H1 (cell line): ENCODE measurements around the gene WNT1. TPM values are rescaled to one million over a fixed set of nuclear protein-coding genes. Genes with fewer than 3 reads are reported as not detected.

Experiments
- CTCF ChIA-PET: fragments of 300-600 bp; sonication (Branson Sonifier 250); formaldehyde crosslinking; loops from one replicate; lab custom pipeline; 2021; ENCODE audit not compliant: partially characterized antibody; lab: Charles Lee
- POLR2A ChIA-PET: fragments of 300-600 bp; sonication (Branson Sonifier 250); formaldehyde crosslinking; loops from one replicate; lab custom pipeline; 2021; ENCODE audit warnings: inconsistent platforms; ENCODE audit not compliant: partially characterized antibody; lab: Charles Lee
- DNase-seq, 2 experiments: peaks; one replicate each; pipeline versions ENCODE4 v3.0.0 to v3.0.0-alpha.2; 2010 to 2022; ENCODE audit warnings: low spot score in 2 of 2, low read depth in 1 of 2, mixed read lengths in 1 of 2
- FAIRE-seq: peaks from 2 replicates; lab custom pipeline; 2011; peaks lifted over from hg19 to GRCh38; lab: Jason Lieb, UNC
- H2AFZ ChIP-seq: 2 replicates; pipeline ENCODE4 v1.8.1; 2012; ENCODE audit warnings: low read length, inconsistent platforms
- H2AK5ac ChIP-seq: 2 replicates; pipeline ENCODE4 v1.6.1; 2013; ENCODE audit warnings: low read depth, low read length
- H2BK120ac ChIP-seq: replicated peaks from 2 replicates; pipeline ENCODE3; 2013; ENCODE audit warnings: low read depth, low read length, inconsistent platforms
- H2BK12ac ChIP-seq: 2 replicates; pipeline ENCODE4 v1.6.1; 2013; ENCODE audit warnings: low read depth, low read length
- H2BK15ac ChIP-seq: 2 replicates; pipeline ENCODE4 v1.6.1; 2013; ENCODE audit warnings: low read length
- H2BK20ac ChIP-seq: 2 replicates; pipeline ENCODE4 v1.6.1; 2013; ENCODE audit warnings: low read length
- H2BK5ac ChIP-seq: 2 replicates; pipeline ENCODE4 v1.6.1; 2013; ENCODE audit warnings: low read depth, low read length
- H3K14ac ChIP-seq: 2 replicates; pipeline ENCODE4 v1.6.1; 2013; ENCODE audit warnings: inconsistent platforms; ENCODE audit not compliant: insufficient read length
- H3K18ac ChIP-seq: 2 replicates; pipeline ENCODE4 v1.6.1; 2013; ENCODE audit warnings: low read length; ENCODE audit errors: extremely low read depth
- H3K23ac ChIP-seq: 2 replicates; pipeline ENCODE4 v1.6.1; 2013; ENCODE audit warnings: inconsistent platforms; ENCODE audit not compliant: insufficient read length
- H3K23me2 ChIP-seq: 2 replicates; pipeline ENCODE4 v1.6.1; 2013; ENCODE audit warnings: low read depth, low read length
- H3K27ac ChIP-seq: 2 replicates; pipeline ENCODE4 v1.6.1; 2011; ENCODE audit warnings: low read depth, low read length, inconsistent platforms
- H3K27me3 ChIP-seq, 4 experiments: replicated peaks in 1 of 4; 1 replicate in 1 of 4; 2 replicates in 3 of 4; pipeline versions ENCODE4 v1.6.1 to v1.8.1; 2011 to 2013; ENCODE audit warnings: low read length in 3 of 4, mild to moderate bottlenecking in 3 of 4, inconsistent platforms in 2 of 4, mixed read lengths in 2 of 4, moderate library complexity in 1 of 4; ENCODE audit not compliant: control insufficient read depth in 3 of 4, insufficient read depth in 3 of 4; ENCODE audit errors: extremely low read depth in 1 of 4
- H3K36me3 ChIP-seq, 4 experiments: 2 replicates each; pipeline versions ENCODE4 v1.6.1 to v1.8.1; 2011 to 2013; ENCODE audit warnings: mild to moderate bottlenecking in 4 of 4, low read length in 3 of 4, moderate library complexity in 2 of 4, control low read depth in 1 of 4, inconsistent platforms in 1 of 4; ENCODE audit not compliant: insufficient read depth in 4 of 4, control insufficient read depth in 2 of 4
- H3K4ac ChIP-seq: replicated peaks from 2 replicates; pipeline ENCODE3; 2013; ENCODE audit warnings: low read length, low read depth, mixed read lengths, inconsistent platforms; ENCODE audit not compliant: insufficient read length
- H3K4me1 ChIP-seq, 4 experiments: replicated peaks in 1 of 4; 1 replicate in 1 of 4; 2 replicates in 3 of 4; pipeline versions ENCODE4 v1.6.1 to v1.8.1; 2011 to 2013; ENCODE audit warnings: low read length in 3 of 4, inconsistent platforms in 2 of 4, mixed read lengths in 1 of 4; ENCODE audit not compliant: insufficient read depth in 4 of 4, control insufficient read depth in 3 of 4
- H3K4me2 ChIP-seq, 2 experiments: 2 replicates each; pipeline versions ENCODE4 v1.6.1 to v1.8.1; 2011 to 2013; ENCODE audit warnings: low read depth in 2 of 2, low read length in 2 of 2, control low read depth in 1 of 2, inconsistent platforms in 1 of 2, mild to moderate bottlenecking in 1 of 2; ENCODE audit not compliant: insufficient read depth in 1 of 2
- H3K4me3 ChIP-seq, 4 experiments: fragments of 200-600, 300-600 bp in 1 of 4; sonication (generic), shearing (Covaris generic), sonication (Bioruptor Twin) in 1 of 4; 2 replicates each; pipeline versions ENCODE4 v1.5.1 to v1.8.1; 2011 to 2016; ENCODE audit warnings: low read length in 4 of 4, low read depth in 3 of 4, control low read depth in 2 of 4, inconsistent platforms in 2 of 4, mild to moderate bottlenecking in 2 of 4, mixed read lengths in 1 of 4, moderate library complexity in 1 of 4; ENCODE audit not compliant: insufficient read depth in 2 of 4; ENCODE audit errors: extremely low read depth in 1 of 4
- H3K56ac ChIP-seq: replicated peaks from 2 replicates; pipeline ENCODE3; 2013; ENCODE audit warnings: low read depth, mild to moderate bottlenecking, mixed read lengths, low read length, inconsistent platforms; ENCODE audit not compliant: insufficient read length
- H3K79me1 ChIP-seq: 2 replicates; pipeline ENCODE4 v1.6.1; 2013; ENCODE audit warnings: low read depth, low read length, control low read depth
- H3K79me2 ChIP-seq, 2 experiments: 2 replicates each; pipeline versions ENCODE4 v1.6.1 to v1.8.1; 2012 to 2013; ENCODE audit warnings: low read length in 2 of 2, mild to moderate bottlenecking in 2 of 2, inconsistent platforms in 1 of 2; ENCODE audit not compliant: insufficient read depth in 2 of 2, control insufficient read depth in 1 of 2
- H3K9ac ChIP-seq, 4 experiments: replicated peaks in 1 of 4; 1 replicate in 1 of 4; 2 replicates in 3 of 4; pipeline versions ENCODE4 v1.6.1 to v1.8.1; 2011 to 2013; ENCODE audit warnings: low read depth in 3 of 4, low read length in 3 of 4, control low read depth in 2 of 4, mild to moderate bottlenecking in 2 of 4, moderate library complexity in 2 of 4, inconsistent platforms in 1 of 4; ENCODE audit errors: extremely low read depth in 1 of 4
- H3K9me3 ChIP-seq, 2 experiments: 2 replicates each; pipeline versions ENCODE4 v1.6.1 to v1.8.1; 2012 to 2013; ENCODE audit warnings: mild to moderate bottlenecking in 2 of 2, moderate library complexity in 2 of 2, control low read depth in 1 of 2, inconsistent platforms in 1 of 2, low read depth in 1 of 2, low read length in 1 of 2, mixed read lengths in 1 of 2; ENCODE audit not compliant: insufficient read depth in 2 of 2
- H4K20me1 ChIP-seq, 2 experiments: replicated peaks in 1 of 2; 2 replicates each; pipeline versions ENCODE3 to v1.8.1; 2011 to 2013; ENCODE audit warnings: inconsistent platforms in 2 of 2, low read length in 2 of 2, mild to moderate bottlenecking in 1 of 2; ENCODE audit not compliant: insufficient read depth in 2 of 2, control insufficient read depth in 1 of 2
- H4K5ac ChIP-seq: 2 replicates; pipeline ENCODE4 v1.6.1; 2013; ENCODE audit warnings: low read length, low read depth, mixed read lengths, inconsistent platforms; ENCODE audit not compliant: insufficient read length
- H4K8ac ChIP-seq: 2 replicates; pipeline ENCODE4 v1.8.0; 2013; ENCODE audit warnings: mild to moderate bottlenecking, moderate library complexity, low read length, inconsistent platforms; ENCODE audit not compliant: insufficient read depth; ENCODE audit errors: extremely low read depth
- H4K91ac ChIP-seq: replicated peaks from 2 replicates; pipeline ENCODE3; 2013; ENCODE audit warnings: low read length, mixed read lengths, inconsistent platforms; ENCODE audit not compliant: insufficient read length
- CHD1 ChIP-seq: IDR thresholded peaks from 2 replicates; pipeline ENCODE4 v1.6.1; 2012; ENCODE audit warnings: low read depth, low read length, improper control_type of control experiment
- CTCF ChIP-seq, 3 experiments: IDR thresholded peaks; 1 replicate in 2 of 3; 2 replicates in 1 of 3; pipeline versions ENCODE4 v1.5.1 to v1.6.1; 2011; ENCODE audit warnings: low read length in 3 of 3, mild to moderate bottlenecking in 3 of 3, inconsistent platforms in 2 of 3, low read depth in 1 of 3, moderate library complexity in 1 of 3; ENCODE audit not compliant: insufficient read depth in 1 of 3; ENCODE audit errors: control extremely low read depth in 1 of 3
- RAD21 ChIP-seq, 2 experiments: IDR thresholded peaks in 1 of 2; conservative IDR thresholded peaks in 1 of 2; 2 replicates each; pipeline ENCODE4 v1.6.1; 2011; ENCODE audit warnings: low read depth in 2 of 2, low read length in 2 of 2, improper control_type of control experiment in 1 of 2, inconsistent platforms in 1 of 2, mild to moderate bottlenecking in 1 of 2, moderate library complexity in 1 of 2
- TAF1 ChIP-seq: IDR thresholded peaks from 2 replicates; pipeline ENCODE4 v1.6.1; 2011; ENCODE audit warnings: mild to moderate bottlenecking, low read depth, low read length
- WGBS, 2 experiments: shearing (Covaris generic) in 1 of 2; methylation state at CpG; one replicate each; pipeline versions ENCODE4 v1.1.6 to v1.1.7; 2013 to 2015; ENCODE audit warnings: low lambda C conversion rate in 2 of 2, mixed read lengths in 2 of 2, inconsistent platforms in 1 of 2, low coverage in 1 of 2, missing lambda C conversion rate in 1 of 2; ENCODE audit not compliant: insufficient replicate concordance in 2 of 2, insufficient coverage in 1 of 2, insufficient read length in 1 of 2; ENCODE audit errors: extremely low coverage in 1 of 2, missing lambda C conversion rate in 1 of 2; 5-methylcytosine and 5-hydroxymethylcytosine counted together
- polyA plus RNA-seq, 7 experiments: library from polyadenylated mRNA; depleted of rRNA in 3 of 7; stranded (reverse) in 5 of 7; unstranded in 2 of 7; fragments of >200 nt in 5 of 7; fragments of 200-250 nt in 2 of 7; gene quantifications; 1 replicate in 5 of 7; 2 replicates in 1 of 7; 4 replicates in 1 of 7; pipeline versions ENCODE4 v1.2.1 to v1.2.3, GENCODE V29; 2011 to 2013; ENCODE audit warnings: missing spikeins in 2 of 7, mixed read lengths in 2 of 7
- total RNA-seq: library from RNA; stranded (reverse); fragmentation: NEBNext Ultra II Directional; extraction: Animal tissue kit (Norgen Biotek cat#: 25700); gene quantifications from 2 replicates; pipeline ENCODE4 v1.2.1, GENCODE V29; 2021

WNT1 gene
- total and polyA plus RNA-seq, 2 of the 8 experiments (the other 6 are each of a cell fraction or from before 2014, with no cell fraction given) = not detected

DNA sequence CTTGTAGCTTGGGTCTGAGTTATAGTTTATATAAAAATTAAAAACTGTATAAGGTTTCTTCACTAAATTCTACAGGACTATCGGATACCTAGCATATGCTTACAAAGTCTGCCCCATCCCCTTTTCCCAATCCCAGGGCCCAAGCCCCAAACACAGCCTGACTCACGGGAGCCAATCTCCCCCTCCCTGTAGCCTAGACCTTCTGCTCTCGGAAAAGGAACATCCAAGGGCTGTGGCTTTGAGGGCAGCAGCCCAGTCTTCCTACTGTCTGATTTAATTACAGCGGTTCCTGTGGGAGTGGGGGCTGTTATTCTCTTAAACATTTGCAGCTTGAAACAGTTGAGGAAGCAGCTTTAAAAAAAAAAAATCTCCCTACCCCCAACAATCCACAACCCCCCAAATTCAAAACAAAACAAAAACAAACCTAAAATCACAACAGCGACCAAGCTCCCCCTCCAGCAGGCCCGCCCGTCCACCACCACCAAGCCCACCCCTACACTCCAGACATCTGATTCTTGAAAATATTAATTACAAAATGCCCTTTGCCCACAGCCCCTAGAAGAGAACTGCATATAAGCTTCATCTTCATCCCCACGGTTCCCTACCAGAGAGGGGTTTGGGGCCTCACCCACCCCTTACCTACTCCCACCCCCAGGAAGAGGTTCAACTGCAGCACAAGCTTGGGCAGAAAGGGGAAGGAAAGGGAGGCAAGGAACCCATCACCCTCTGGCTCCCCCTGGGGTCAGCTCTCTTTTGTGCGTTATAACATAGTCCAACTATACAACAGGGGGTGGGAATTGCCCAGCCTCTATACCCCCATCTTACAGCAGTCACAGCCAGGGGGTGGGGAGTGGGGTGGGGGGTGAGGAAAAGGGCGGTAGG is 41.6 kb downstream of the WNT1 start:
- Histone ChIP-seq H3K4me2 (peak overlapping the region in 1 of 2 experiments; percentile 87; a peak in 2 of 4 replicates), H2BK12ac (no peak overlapping the region), H4K8ac (peak overlapping the region; percentile 90; the same call in 1 of the 2 replicates), H2AFZ (no peak overlapping the region), H2BK15ac (no peak overlapping the region), H3K4me1 (peaks cover 0 to 6% (median 1%) of the 10 kb centered on the region in 4 experiments; a peak in 4 of 7 replicates), H3K4me3 (peak overlapping the region in 2 of 4 experiments; percentile 65 to 77; a peak in 5 of 8 replicates), H4K91ac (no peak overlapping the region), H3K18ac (no peak overlapping the region), H3K56ac (no peak overlapping the region), H4K5ac (peak overlapping the region; percentile 1), H3K79me2 (no peaks in the 10 kb centered on the region), H3K9me3 (no peaks in the 10 kb centered on the region), H3K4ac (no peak overlapping the region), H2AK5ac (peak overlapping the region; percentile 76; the same call in 1 of the 2 replicates), H3K79me1 (no peaks in the 10 kb centered on the region; the same call in 1 of the 2 replicates), H4K20me1 (peaks cover 2 to 3% of the 10 kb centered on the region in 2 experiments), H3K23me2 (peaks cover 8% of the 10 kb centered on the region), H2BK120ac (no peak overlapping the region), H3K23ac (no peak overlapping the region), H3K9ac (peak overlapping the region in 1 of 4 experiments; percentile 63; a peak in 2 of 7 replicates), H3K27me3 (no peaks in the 10 kb centered on the region), H3K14ac (no peak overlapping the region), H2BK5ac (no peak overlapping the region; the same call in 1 of the 2 replicates), H3K27ac (no peak overlapping the region), H2BK20ac (no peak overlapping the region), H3K36me3 (peaks cover 5 to 32% (median 21%) of the 10 kb centered on the region in 4 experiments; a peak in 6 of 8 replicates)
- CTCF ChIA-PET = interaction anchor here (0.6 to 4.9 kb wide), 19 partner anchors 12 to 1685 kb away, joined by 3 to 34 read pairs (median 3); partner anchors contain the start of genes DDN and WNT1
- WGBS, 2 experiments = 77% methylated on average over 10 of the region's 10 CpGs; no CpG with 5 or more reads in 1 of the 2 experiments
- POLR2A ChIA-PET = interaction anchor here (0.6 to 22.2 kb wide), 15 partner anchors 9 to 191 kb away, joined by 3 to 339 read pairs (median 4); partner anchors contain the start of genes DDN, RND1 and TUBA1B
- FAIRE-seq (no peak), DNase-seq (peak in 1 of 2 experiments; percentile 67)
- TF ChIP-seq TAF1 (0 out of 2 replicates have a peak, but pooled peaks have one; percentile 16), CHD1 (no peak), RAD21 (IDR thresholded peaks at IDR 0.05 in 1 of 2, conservative IDR thresholded peaks at IDR 0.05 in 1 of 2; ENCODE audit: low read depth in 2 of 2, low read length in 2 of 2) (peak in 1 of 2 experiments; percentile 40; a peak in 1 of 4 replicates), CTCF (IDR thresholded peaks at IDR 0.05; ENCODE audit: control extremely low read depth in 1 of 3, insufficient read depth in 1 of 3, low read depth in 1 of 3, low read length in 3 of 3) (peak; percentile 49 to 60 (median 56))
